ENCODE data around the gene PRAMEF1.
"Not testable (repeated sequence)": the region's sequence is repeated elsewhere in the genome, so short reads cannot be mapped to it uniquely, and the experiment has no call there.

Gene PRAMEF1

DNA sequence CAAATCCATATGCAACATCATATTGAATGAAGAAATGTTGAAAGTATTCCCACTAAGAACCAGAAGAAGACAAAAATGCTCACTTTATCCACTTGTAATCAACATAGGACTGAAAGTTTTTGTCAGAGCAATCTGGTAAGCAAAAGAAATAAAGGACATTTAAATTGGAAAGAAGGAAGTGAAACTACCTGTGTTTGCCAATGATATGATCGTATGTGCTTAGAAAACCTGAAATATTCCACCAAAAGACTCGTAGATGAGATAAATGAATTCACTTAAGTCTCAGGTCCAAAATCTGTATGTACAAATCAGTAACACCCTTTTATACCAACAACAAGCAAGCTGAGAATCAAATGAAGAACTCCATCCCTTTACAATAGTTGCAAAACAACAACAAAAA, 8.5 kb downstream of the PRAMEF1 start:
- no peaks in the 10 kb centered on the region for H3K4me1 ChIP-seq (ENCODE audit: control insufficient read depth in 5 of 5, insufficient read depth in 5 of 5, low read length in 5 of 5)

DNA sequence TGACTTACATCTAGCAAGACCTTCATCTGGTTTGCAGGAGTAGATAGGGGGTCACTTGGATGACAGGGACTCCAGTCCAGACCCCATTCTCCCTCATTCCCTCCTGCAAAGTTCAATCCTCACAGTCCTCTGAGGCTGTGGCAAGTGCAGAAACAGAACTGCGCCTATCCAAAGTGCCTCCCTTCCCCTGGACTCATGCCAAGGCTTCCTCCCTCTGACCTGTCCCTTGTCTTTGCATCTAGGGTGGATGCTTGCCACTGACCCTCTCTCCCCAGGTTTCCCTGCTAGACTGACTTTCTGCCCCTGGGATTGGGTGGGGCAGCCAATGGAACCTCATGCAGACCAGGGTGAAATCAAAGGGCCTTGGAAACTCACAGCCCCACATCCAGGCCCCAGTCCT, 18.7 kb downstream of the PRAMEF1 start:
- Histone ChIP-seq H3K27me3 (ENCODE audit: control insufficient read depth in 5 of 5, insufficient read depth in 4 of 5, low read length in 5 of 5) (peaks cover 0 to 4% (median 3%) of the 10 kb centered on the region in 5 donors), H3K9me3 (ENCODE audit: control insufficient read depth in 5 of 5, low read length in 5 of 5) (peaks cover 0 to 4% (median 0%) of the 10 kb centered on the region in 5 donors), H3K4me3 (ENCODE audit: low read depth in 1 of 5, low read length in 5 of 5) (no peak overlapping the region), H3K27ac (ENCODE audit: low read depth, low read length) (no peak overlapping the region), H3K4me1 (ENCODE audit: control insufficient read depth in 5 of 5, insufficient read depth in 5 of 5, low read length in 5 of 5) (no peaks in the 10 kb centered on the region), H3K9ac (ENCODE audit: low read length in 5 of 5) (no peak overlapping the region), H3K36me3 (ENCODE audit: control insufficient read depth in 5 of 5, insufficient read depth in 5 of 5, low read length in 5 of 5) (no peaks in the 10 kb centered on the region)

More for the DNA sequence above, 8.5 kb downstream of the PRAMEF1 start:
- Histone ChIP-seq H3K36me3 (ENCODE audit: control insufficient read depth in 5 of 5, insufficient read depth in 5 of 5, low read length in 5 of 5) (no peaks in the 10 kb centered on the region), H3K4me3 (ENCODE audit: low read depth in 1 of 5, low read length in 5 of 5) (no peak overlapping the region), H3K27ac (ENCODE audit: low read depth, low read length) (no peak overlapping the region), H3K27me3 (ENCODE audit: control insufficient read depth in 5 of 5, insufficient read depth in 4 of 5, low read length in 5 of 5) (no peaks in the 10 kb centered on the region), H3K9me3 (ENCODE audit: control insufficient read depth in 5 of 5, low read length in 5 of 5) (no peaks in the 10 kb centered on the region), H3K9ac (ENCODE audit: low read length in 5 of 5) (no peak overlapping the region)

DNA sequence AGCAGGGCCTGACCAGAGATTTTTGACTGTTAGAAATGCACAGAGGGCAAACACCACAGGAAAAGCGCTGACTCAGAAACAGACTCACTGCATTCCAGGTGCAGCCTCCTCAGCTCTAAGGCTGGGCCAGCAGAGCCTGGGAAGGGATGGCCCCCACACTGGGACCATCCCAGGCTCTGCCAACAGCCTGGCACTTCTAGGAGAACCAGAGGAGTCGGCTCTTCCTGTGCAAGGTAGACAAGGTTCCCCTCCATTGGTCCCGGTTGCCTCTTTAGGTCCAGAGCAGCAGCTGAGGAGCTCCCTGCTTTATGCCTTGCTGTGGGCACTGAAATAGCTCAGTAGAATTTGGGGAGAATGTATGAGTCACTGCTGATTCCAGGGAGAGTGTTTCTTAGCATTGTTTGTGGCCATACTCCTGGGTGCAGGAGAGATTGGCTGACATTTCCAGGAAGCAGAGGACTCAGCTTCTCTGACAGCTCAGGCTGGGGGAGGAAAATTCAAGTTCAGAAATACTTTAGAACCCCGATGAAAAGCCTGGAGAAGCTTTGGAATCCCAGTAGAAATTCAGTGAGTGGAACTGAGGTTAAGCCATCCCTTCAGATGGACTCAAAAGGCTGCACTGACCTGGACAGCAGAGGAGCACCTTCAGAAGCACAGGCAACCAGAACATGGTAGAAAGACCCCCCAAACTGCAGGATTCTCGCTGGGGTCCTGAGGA, 19.7 kb downstream of the PRAMEF1 start:
- Histone ChIP-seq H3K9ac (ENCODE audit: low read length in 5 of 5) (no peak overlapping the region), H3K27ac (ENCODE audit: low read depth, low read length) (no peak overlapping the region), H3K4me1 (ENCODE audit: control insufficient read depth in 5 of 5, insufficient read depth in 5 of 5, low read length in 5 of 5) (no peaks in the 10 kb centered on the region), H3K27me3 (ENCODE audit: control insufficient read depth in 5 of 5, insufficient read depth in 4 of 5, low read length in 5 of 5) (peaks cover 0 to 4% (median 3%) of the 10 kb centered on the region in 5 donors), H3K36me3 (ENCODE audit: control insufficient read depth in 5 of 5, insufficient read depth in 5 of 5, low read length in 5 of 5) (no peaks in the 10 kb centered on the region), H3K4me3 (ENCODE audit: low read depth in 1 of 5, low read length in 5 of 5) (no peak overlapping the region), H3K9me3 (ENCODE audit: control insufficient read depth in 5 of 5, low read length in 5 of 5) (no peaks in the 10 kb centered on the region)

DNA sequence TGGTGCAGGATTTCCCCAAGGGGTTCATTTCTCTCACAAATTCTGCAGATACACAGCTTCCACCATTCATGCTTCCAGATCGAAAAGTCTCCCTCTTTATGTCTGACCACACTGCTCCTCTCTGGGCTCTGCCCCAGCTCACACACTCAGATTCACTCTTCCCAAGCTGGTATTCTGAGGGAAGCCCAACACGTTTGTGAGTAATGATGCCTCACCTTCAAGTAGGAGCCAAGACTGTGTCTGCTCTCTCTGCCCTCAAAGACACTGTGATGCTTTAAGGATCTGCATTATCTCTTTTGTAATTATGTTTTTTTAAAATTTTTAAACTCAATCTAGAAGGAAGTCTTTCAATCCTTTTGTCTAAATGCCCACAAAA, 20.2 kb downstream of the PRAMEF1 start:
- no peaks in the 10 kb centered on the region for H3K4me1 ChIP-seq (ENCODE audit: control insufficient read depth in 5 of 5, insufficient read depth in 5 of 5, low read length in 5 of 5)
- no peaks in the 10 kb centered on the region for H3K9me3 ChIP-seq (ENCODE audit: control insufficient read depth in 5 of 5, low read length in 5 of 5)
- no peak overlapping the region for H3K9ac ChIP-seq (ENCODE audit: low read length in 5 of 5)
- no peak overlapping the region for H3K27ac ChIP-seq (ENCODE audit: low read depth, low read length)
- H3K4me3 ChIP-seq (ENCODE audit: low read depth in 1 of 5, low read length in 5 of 5), result no peak overlapping the region
- H3K36me3 ChIP-seq (ENCODE audit: control insufficient read depth in 5 of 5, insufficient read depth in 5 of 5, low read length in 5 of 5), result no peaks in the 10 kb centered on the region
- peaks cover 0 to 4% (median 3%) of the 10 kb centered on the region in 5 donors for H3K27me3 ChIP-seq (ENCODE audit: control insufficient read depth in 5 of 5, insufficient read depth in 4 of 5, low read length in 5 of 5)

DNA sequence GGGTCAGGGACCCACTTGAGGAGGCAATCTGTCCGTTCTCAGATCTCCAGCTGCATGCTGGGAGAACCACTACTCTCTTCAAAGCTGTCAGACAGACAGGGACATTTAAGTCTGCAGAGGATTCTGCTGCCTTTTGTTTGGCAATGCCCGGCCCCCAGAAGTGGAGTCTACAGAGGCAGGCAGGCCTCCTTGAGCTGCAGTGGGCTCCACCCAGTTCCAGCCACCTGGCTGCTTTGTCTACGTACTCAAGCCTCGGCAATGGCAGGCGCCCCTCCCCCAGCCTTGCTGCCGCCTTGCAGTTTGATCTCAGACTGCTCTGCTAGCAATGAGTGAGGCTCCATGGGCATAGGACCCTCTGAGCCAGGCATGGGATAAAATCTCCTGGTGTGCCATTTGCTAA, 27.9 kb downstream of the PRAMEF1 start:
- H3K27ac ChIP-seq (ENCODE audit: low read depth, low read length); H3K36me3 ChIP-seq (ENCODE audit: control insufficient read depth in 5 of 5, insufficient read depth in 5 of 5, low read length in 5 of 5); H3K4me1 ChIP-seq (ENCODE audit: control insufficient read depth in 5 of 5, insufficient read depth in 5 of 5, low read length in 5 of 5); H3K9ac ChIP-seq (ENCODE audit: low read length in 5 of 5); H3K9me3 ChIP-seq (ENCODE audit: control insufficient read depth in 5 of 5, low read length in 5 of 5); H3K27me3 ChIP-seq (ENCODE audit: control insufficient read depth in 5 of 5, insufficient read depth in 4 of 5, low read length in 5 of 5); H3K4me3 ChIP-seq (ENCODE audit: low read depth in 1 of 5, low read length in 5 of 5): not testable (repeated sequence)

DNA sequence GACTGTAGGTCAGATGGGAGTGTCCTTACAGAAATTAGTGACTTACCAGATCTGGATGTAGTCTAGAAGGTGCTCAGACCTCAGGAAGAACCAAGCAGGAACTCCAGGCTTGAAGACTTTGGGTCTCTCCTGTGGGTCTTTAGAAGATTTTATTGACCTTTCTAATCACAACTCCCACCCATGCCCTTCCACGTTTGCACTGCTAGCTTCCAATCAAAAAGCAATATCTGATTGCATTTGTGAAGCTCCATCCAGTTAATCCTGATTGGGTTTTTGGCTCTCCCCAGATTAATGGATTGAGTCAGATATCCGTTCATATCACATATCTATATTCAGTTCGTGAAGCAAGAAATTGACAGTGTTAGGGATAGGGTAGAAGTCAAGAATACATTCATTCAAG, 40.1 kb downstream of the PRAMEF1 start, which contains the start of gene PRAMEF11:
Gene PRAMEF11, minus strand, starts transcription at position 101 of the 400 bp plus-strand sequence. CDS start 2,621 bp downstream, outside the sequence.
- H3K9ac ChIP-seq (ENCODE audit: low read length in 5 of 5); H3K4me1 ChIP-seq (ENCODE audit: control insufficient read depth in 5 of 5, insufficient read depth in 5 of 5, low read length in 5 of 5); H3K27me3 ChIP-seq (ENCODE audit: control insufficient read depth in 5 of 5, insufficient read depth in 4 of 5, low read length in 5 of 5); H3K4me3 ChIP-seq (ENCODE audit: low read depth in 1 of 5, low read length in 5 of 5); H3K9me3 ChIP-seq (ENCODE audit: control insufficient read depth in 5 of 5, low read length in 5 of 5); H3K27ac ChIP-seq (ENCODE audit: low read depth, low read length); H3K36me3 ChIP-seq (ENCODE audit: control insufficient read depth in 5 of 5, insufficient read depth in 5 of 5, low read length in 5 of 5): not testable (repeated sequence)

DNA sequence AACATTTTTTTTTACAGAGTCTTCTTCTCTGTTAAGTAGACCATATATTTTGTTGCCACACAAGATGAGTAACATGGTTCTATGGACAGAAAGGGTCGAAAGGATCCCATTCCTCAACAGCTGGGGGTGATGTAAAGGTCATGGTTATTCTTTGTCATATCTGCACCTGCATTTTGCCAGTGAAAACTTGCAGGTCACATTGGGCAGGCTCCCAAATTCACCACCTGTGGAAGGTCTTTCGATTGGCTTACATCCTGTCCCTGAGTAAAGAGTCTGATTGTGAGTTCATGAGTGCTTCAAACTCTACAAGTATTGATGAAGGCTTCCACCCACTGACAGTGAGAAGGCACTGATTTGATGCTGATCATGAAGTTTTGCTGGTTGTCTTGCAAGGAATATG, 42.1 kb downstream of the PRAMEF1 start:
- H3K4me1 ChIP-seq (ENCODE audit: control insufficient read depth in 5 of 5, insufficient read depth in 5 of 5, low read length in 5 of 5); H3K9me3 ChIP-seq (ENCODE audit: control insufficient read depth in 5 of 5, low read length in 5 of 5); H3K4me3 ChIP-seq (ENCODE audit: low read depth in 1 of 5, low read length in 5 of 5); H3K27me3 ChIP-seq (ENCODE audit: control insufficient read depth in 5 of 5, insufficient read depth in 4 of 5, low read length in 5 of 5); H3K9ac ChIP-seq (ENCODE audit: low read length in 5 of 5); H3K27ac ChIP-seq (ENCODE audit: low read depth, low read length); H3K36me3 ChIP-seq (ENCODE audit: control insufficient read depth in 5 of 5, insufficient read depth in 5 of 5, low read length in 5 of 5): not testable (repeated sequence)

All from subcutaneous abdominal adipose tissue (tissue), 5 donors.